CD4-positive, alpha-beta T cell (primary cell): ENCODE data around the gene GPR143. TPM values are rescaled to one million over a fixed set of nuclear protein-coding genes. Genes with fewer than 3 reads are reported as not detected.

Experiments used
- ATAC-seq: fragments of 200-7000 bp; cut with Tn5 transposase; one replicate; pipeline ENCODE4 v1.10.0; 2022; ENCODE audit warnings: mild to moderate bottlenecking; ENCODE audit not compliant: poor library complexity
- CTCF ChIA-PET: fragments of 350-600 bp; sonication (Branson Sonifier 250); formaldehyde crosslinking; loops from one replicate; lab custom pipeline; 2021; ENCODE audit warnings: antibody characterized with exemption, inconsistent platforms; lab: Charles Lee
- POLR2A ChIA-PET: fragments of 350-600 bp; sonication (Branson Sonifier 250); formaldehyde crosslinking; loops from one replicate; lab custom pipeline; 2021; ENCODE audit warnings: antibody characterized with exemption, inconsistent platforms; lab: Charles Lee
- DNase-seq, 14 experiments: peaks; one replicate each; pipeline ENCODE4 v3.0.0-alpha.2; 2013 to 2020; ENCODE audit warnings: mixed read lengths in 2 of 14
- H3K27ac ChIP-seq, 2 donors: one replicate each; pipeline versions ENCODE4 v1.5.1 to v1.7.0; 2013; ENCODE audit warnings: low read length in 2 of 2, low read depth in 1 of 2, mild to moderate bottlenecking in 1 of 2
- H3K27me3 ChIP-seq, 2 experiments: 1 replicate in 1 of 2; 2 replicates in 1 of 2; pipeline versions ENCODE4 v1.6.1 to v1.7.0; 2013; ENCODE audit warnings: low read length in 2 of 2, control low read depth in 1 of 2, mild to moderate bottlenecking in 1 of 2, moderate library complexity in 1 of 2; ENCODE audit not compliant: insufficient read depth in 2 of 2, control insufficient read depth in 1 of 2
- H3K36me3 ChIP-seq: one replicate; pipeline ENCODE4 v1.6.1; 2013; ENCODE audit warnings: low read length, control low read depth; ENCODE audit not compliant: insufficient read depth
- H3K4me1 ChIP-seq: one replicate; pipeline ENCODE4 v1.6.1; 2013; ENCODE audit warnings: low read length, control low read depth; ENCODE audit not compliant: insufficient read depth
- H3K4me3 ChIP-seq: one replicate; pipeline ENCODE4 v1.5.1; 2013; ENCODE audit warnings: mild to moderate bottlenecking, low read length, moderate library complexity
- H3K9me3 ChIP-seq, 2 experiments: 1 replicate in 1 of 2; 2 replicates in 1 of 2; pipeline versions ENCODE4 v1.6.1 to v1.7.0; 2013; ENCODE audit warnings: low read length in 2 of 2, mild to moderate bottlenecking in 2 of 2, control low read depth in 1 of 2, moderate library complexity in 1 of 2; ENCODE audit not compliant: control insufficient read depth in 1 of 2, insufficient read depth in 1 of 2
- H3K27ac Mint-ChIP-seq: one replicate; pipeline ENCODE4 v1.8.0; 2020; ENCODE audit warnings: mixed read lengths
- H3K27me3 Mint-ChIP-seq: one replicate; pipeline ENCODE4 v1.8.0; 2021; ENCODE audit warnings: mixed read lengths
- H3K36me3 Mint-ChIP-seq: one replicate; pipeline ENCODE4 v1.8.0; 2021; ENCODE audit warnings: low read depth, mixed read lengths
- H3K4me1 Mint-ChIP-seq: one replicate; pipeline ENCODE4 v1.8.0; 2021; ENCODE audit warnings: low read depth, mixed read lengths
- H3K4me3 Mint-ChIP-seq: one replicate; pipeline ENCODE4 v1.8.0; 2020; ENCODE audit warnings: mild to moderate bottlenecking, mixed read lengths
- H3K9me3 Mint-ChIP-seq: one replicate; pipeline ENCODE4 v1.8.0; 2020; ENCODE audit warnings: mixed read lengths
- intact Hi-C, 2 experiments: fragments of 100-400 bp; cut with DNase I in 1 of 2; cut with micrococcal nuclease in 1 of 2; formaldehyde crosslinking; loops; one replicate each; pipeline versions ENCODE4 v1.15.1 to v1.9.0; 2023 to 2025; cut with DNase I, micrococcal nuclease
- total RNA-seq, 174 experiments: library from RNA in 2 of 174; stranded (reverse) in 2 of 174; gene quantifications; one replicate each; pipeline ENCODE4 v1.2.3 and lab custom pipeline; 2021 to 2026
- TF ChIP-seq, protein P1 (sequence below): fragments of 200-600 bp; IDR thresholded peaks from one replicate; pipeline ENCODE4 v1.8.0; 2022; ENCODE audit warnings: antibody characterized with exemption, mild to moderate bottlenecking

GPR143 gene
- total RNA-seq, 2 experiments from 2014 or later = not detected

DNA sequence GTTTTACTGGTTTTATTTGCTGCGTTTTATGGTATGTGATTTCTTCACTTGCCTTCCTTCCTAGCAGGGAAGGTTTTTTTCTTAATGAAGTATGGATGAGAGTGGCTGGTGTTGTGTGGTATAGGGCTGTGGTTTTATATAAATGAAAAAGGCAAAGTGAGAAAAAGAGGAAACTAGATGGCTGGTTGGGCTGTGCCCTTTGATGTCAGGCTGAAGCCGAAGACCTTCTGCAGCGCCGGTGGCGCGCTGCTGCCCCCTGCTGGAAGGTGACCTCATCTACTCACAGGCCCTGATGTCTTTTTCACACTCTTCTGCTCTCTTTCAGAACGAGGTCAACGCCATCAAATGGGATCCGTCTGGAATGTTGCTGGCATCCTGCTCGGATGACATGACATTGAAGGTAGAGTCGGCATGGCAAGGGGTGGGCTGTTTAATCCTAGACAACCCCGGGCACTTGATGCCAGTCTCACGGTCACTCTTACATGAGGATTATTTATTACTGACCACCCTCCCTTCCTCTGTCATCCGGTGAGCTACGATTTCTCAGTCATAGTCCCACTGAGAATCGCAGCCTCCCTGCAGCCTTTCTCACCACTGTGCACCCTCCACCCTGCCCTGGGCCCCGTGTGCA, 56.6 kb downstream of the GPR143 start:
- TF ChIP-seq, protein P1, sequence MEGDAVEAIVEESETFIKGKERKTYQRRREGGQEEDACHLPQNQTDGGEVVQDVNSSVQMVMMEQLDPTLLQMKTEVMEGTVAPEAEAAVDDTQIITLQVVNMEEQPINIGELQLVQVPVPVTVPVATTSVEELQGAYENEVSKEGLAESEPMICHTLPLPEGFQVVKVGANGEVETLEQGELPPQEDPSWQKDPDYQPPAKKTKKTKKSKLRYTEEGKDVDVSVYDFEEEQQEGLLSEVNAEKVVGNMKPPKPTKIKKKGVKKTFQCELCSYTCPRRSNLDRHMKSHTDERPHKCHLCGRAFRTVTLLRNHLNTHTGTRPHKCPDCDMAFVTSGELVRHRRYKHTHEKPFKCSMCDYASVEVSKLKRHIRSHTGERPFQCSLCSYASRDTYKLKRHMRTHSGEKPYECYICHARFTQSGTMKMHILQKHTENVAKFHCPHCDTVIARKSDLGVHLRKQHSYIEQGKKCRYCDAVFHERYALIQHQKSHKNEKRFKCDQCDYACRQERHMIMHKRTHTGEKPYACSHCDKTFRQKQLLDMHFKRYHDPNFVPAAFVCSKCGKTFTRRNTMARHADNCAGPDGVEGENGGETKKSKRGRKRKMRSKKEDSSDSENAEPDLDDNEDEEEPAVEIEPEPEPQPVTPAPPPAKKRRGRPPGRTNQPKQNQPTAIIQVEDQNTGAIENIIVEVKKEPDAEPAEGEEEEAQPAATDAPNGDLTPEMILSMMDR = peak; percentile 69
- H3K27ac Mint-ChIP-seq = no peak overlapping the region

DNA sequence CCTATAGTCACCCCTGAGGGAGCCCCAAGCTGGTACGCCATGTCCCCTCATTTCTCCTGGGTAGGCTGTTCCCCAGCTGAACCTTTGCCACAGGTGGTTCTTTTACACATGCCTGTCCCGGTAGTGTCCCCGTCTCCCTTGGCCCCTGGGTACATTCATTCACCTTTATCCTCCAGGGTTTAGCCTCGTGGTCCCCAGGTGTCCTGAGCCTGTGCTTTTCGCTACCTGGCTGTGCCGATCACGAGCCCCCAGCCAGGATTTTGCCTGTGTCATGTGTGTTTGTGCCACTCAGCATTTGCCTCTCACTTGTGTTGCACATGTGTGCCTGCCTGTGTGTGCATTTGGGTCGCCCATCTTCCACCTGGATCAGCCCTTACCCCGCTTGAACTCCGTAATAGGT, 57.6 kb downstream of the GPR143 start:
- peaks cover 31% of the 10 kb centered on the region for H3K36me3 ChIP-seq
- H3K4me3 Mint-ChIP-seq = no peak overlapping the region
- peaks cover 65% of the 10 kb centered on the region for H3K36me3 Mint-ChIP-seq

More for the DNA sequence above, 56.6 kb downstream of the GPR143 start:
- no peak overlapping the region for H3K4me3 ChIP-seq
- Mint-ChIP-seq H3K4me3 (no peak overlapping the region), H3K4me1 (peaks cover 12% of the 10 kb centered on the region), H3K9me3 (no peaks in the 10 kb centered on the region), H3K36me3 (peaks cover 66% of the 10 kb centered on the region), H3K27me3 (no peaks in the 10 kb centered on the region)
- no peaks in the 10 kb centered on the region for H3K27me3 ChIP-seq
- peaks cover 6% of the 10 kb centered on the region for H3K4me1 ChIP-seq
- H3K36me3 ChIP-seq = peaks cover 33% of the 10 kb centered on the region
- ChIA-PET POLR2A (no interaction called here), CTCF (interaction anchor here (1.3 kb wide), 1 partner anchor 890 kb away, joined by 3 read pairs; no protein-coding TSS in a partner anchor)
- no peak overlapping the region for H3K27ac ChIP-seq
- H3K9me3 ChIP-seq = peaks cover 0 to 10% of the 10 kb centered on the region in 2 experiments
- ATAC-seq (peak; percentile 89), DNase-seq (peak; percentile 62 to 88 (median 76))
- intact Hi-C loops = loop anchor here (1.0 to 10.0 kb wide), 8 partner anchors 246 to 1714 kb away; no protein-coding TSS in a partner anchor

DNA sequence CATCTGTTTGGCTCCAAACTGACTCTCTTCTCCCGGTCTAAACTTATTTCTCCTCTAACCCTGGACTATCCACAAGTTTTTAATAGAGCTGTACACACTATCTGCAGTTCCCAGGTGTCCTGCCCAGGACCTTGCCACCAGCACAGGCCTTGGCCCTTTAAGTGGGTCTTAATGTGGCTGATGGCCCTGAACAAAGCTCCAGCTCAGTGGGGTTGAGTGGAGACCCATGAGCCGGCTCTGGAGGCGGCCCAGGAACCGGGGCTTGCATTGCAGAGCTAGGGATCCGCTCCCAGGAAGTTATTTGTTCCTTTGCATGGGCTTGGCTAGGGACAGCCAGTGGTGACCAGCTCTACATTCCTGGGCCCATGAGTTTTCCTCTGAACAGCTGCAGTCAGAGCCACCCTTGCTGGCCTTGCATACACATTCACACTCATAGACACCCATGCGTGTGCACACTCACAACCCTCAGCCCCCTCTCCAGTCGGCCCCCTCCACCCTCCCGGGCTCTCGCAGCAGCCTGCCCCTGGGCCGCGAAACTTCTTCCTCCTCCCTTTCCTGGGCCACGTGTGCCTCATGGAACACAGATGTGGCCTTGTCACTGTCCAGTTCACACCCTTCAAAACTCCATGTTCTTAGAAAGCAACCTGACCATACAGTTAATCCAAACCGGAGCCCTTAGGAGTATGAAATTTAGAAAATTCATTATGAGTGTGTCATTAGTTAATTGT, 58.2 kb downstream of the GPR143 start:
- H3K9me3 Mint-ChIP-seq = no peaks in the 10 kb centered on the region
- H3K4me1 Mint-ChIP-seq = peaks cover 12% of the 10 kb centered on the region
- Histone ChIP-seq H3K27ac (no peak overlapping the region), H3K9me3 (peaks cover 0 to 10% of the 10 kb centered on the region in 2 experiments), H3K27me3 (no peaks in the 10 kb centered on the region), H3K4me1 (peaks cover 6% of the 10 kb centered on the region), H3K4me3 (no peak overlapping the region), H3K36me3 (peaks cover 27% of the 10 kb centered on the region)
- peaks cover 65% of the 10 kb centered on the region for H3K36me3 Mint-ChIP-seq
- TF ChIP-seq, protein P1 = no peak
- H3K4me3 Mint-ChIP-seq = no peak overlapping the region
- no peaks in the 10 kb centered on the region for H3K27me3 Mint-ChIP-seq
- ChIA-PET CTCF (no interaction called here), POLR2A (no interaction called here)
- ATAC-seq (no peak), DNase-seq (no peak)
- intact Hi-C loops = loop anchor here (2.0 to 10.0 kb wide), 7 partner anchors 245 to 1713 kb away; no protein-coding TSS in a partner anchor
- no peak overlapping the region for H3K27ac Mint-ChIP-seq

More for the DNA sequence above, 57.6 kb downstream of the GPR143 start:
- ATAC-seq (no peak), DNase-seq (no peak)
- Histone ChIP-seq H3K27ac (no peak overlapping the region), H3K4me1 (peaks cover 6% of the 10 kb centered on the region), H3K4me3 (no peak overlapping the region), H3K9me3 (peaks cover 0 to 10% of the 10 kb centered on the region in 2 experiments), H3K27me3 (no peaks in the 10 kb centered on the region)
- ChIA-PET CTCF (interaction anchor here (1.3 kb wide), 1 partner anchor 889 kb away, joined by 3 read pairs; no protein-coding TSS in a partner anchor), POLR2A (no interaction called here)
- intact Hi-C loops = loop anchor here (2.0 to 10.0 kb wide), 7 partner anchors 245 to 1713 kb away; no protein-coding TSS in a partner anchor
- no peaks in the 10 kb centered on the region for H3K27me3 Mint-ChIP-seq
- TF ChIP-seq, protein P1 = no peak
- no peaks in the 10 kb centered on the region for H3K9me3 Mint-ChIP-seq
- peaks cover 12% of the 10 kb centered on the region for H3K4me1 Mint-ChIP-seq
- no peak overlapping the region for H3K27ac Mint-ChIP-seq
